HG03066 (cell line): ENCODE results near the gene DZIP3.
"Not testable (repeated sequence)": the region's sequence is repeated elsewhere in the genome, so short reads cannot be mapped to it uniquely, and the experiment has no call there.

ENCODE experiments used
- ATAC-seq: cut with Tn5 transposase; IDR thresholded peaks from one replicate; pipeline ENCODE4 v1.9.1; 2021; ENCODE audit warnings: low read depth; ENCODE audit not compliant: unreplicated experiment

DZIP3 gene

DNA sequence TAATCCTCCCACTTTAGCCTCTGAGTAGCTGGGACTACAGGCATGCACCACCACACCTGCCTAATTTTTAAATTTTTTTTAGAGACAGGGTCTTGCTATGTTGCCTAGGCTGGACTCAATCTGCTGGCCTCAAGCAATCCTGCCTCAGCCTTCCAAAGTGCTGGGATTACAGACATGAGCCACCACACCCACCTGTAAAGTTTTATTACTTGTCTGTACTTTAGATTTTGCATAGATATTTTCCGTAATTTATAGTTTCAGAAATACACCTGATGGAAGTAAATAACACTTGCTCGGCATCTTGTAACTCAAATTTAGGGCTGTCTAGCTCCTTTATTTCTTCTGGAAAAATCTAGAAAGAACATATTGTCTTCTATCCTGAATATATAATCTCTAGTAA is 5.8 kb downstream of the DZIP3 start:
- no peak for ATAC-seq

DNA sequence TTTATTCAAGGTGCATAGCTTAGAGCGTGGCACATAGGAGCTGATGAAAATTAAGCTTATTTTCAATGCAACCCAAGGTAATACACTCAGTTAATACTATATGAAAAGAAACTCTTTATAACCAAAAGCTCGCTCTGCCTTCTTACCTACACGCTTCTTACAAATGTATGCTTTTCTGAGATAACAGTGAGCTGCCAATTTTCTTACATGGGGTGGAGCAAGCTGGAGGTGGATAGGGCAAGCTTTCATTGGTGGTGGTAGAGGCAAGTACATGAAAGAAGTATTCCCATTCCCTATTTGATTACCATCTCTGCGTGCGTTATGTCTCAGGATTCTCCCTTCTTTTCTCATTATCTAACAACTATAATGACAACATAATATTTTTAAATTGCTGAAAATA is 8.9 kb downstream of the DZIP3 start:
- no peak for ATAC-seq

DNA sequence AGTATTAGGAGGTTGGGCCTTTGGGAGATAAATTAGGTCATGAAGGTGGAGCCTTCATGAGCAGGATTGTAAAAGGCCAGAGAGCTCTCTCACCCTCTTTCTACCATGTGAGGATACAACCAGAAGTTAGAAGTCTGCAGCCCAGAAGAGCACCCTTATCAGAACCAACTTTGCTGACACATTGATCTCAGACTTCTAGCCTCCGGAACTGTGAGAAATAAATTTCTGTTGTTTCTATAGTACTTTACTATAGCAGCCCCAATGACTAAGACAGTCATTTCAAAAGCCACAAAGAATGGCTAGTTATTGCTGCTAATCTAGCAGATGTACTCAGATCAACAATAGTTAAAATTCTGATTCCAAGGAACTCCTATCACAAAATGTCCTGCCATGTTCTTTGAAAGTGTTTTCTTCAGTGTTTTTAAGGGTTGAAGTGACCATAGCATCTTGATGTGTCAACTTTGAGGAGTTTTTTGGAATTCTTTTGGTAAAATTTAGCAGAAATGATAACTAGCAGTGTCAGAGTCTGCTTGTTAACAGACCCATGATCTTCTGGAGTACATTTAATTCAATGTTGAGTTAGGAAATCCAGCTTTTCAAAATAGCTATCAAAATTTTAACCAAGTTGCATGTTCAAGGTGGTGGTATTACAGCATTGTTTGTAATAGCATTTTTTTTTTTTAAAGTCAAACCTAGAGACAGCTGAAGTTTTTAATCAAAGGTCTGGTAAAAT is 10.3 kb downstream of the DZIP3 start:
- no peak for ATAC-seq

DNA sequence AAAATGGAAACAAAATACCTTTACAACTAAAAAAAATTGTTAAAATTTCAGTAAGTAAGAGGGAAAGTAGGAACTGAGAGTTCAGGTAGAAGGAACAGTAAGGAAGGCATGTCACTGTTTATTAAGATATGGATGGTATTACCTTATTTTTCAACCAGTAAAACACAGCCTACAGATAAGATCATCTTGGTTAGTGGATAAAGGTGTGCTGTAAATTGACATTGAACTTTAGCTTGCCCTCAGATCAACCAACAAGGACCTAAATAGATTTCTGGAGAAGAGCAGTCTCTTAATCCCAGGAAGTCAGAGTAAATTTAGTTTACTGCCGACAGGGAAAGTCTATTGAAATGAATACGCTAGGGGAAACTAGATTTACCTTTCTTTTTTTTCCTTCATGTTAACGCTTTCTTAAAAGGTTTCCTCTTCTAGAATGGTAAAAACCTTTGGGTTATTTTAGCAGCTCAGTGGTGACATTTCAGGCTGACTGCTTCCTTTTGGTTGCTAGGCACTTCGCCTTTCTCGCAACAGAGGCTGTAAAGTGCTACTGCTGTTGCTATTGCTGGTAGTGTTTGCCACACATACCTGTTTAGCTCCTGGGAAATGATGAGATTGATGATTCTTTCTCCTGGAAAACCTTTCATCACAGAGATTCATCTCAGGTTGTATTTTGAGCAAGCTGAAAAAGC is 12.9 kb downstream of the DZIP3 start:
- ATAC-seq = peak; percentile 71

DNA sequence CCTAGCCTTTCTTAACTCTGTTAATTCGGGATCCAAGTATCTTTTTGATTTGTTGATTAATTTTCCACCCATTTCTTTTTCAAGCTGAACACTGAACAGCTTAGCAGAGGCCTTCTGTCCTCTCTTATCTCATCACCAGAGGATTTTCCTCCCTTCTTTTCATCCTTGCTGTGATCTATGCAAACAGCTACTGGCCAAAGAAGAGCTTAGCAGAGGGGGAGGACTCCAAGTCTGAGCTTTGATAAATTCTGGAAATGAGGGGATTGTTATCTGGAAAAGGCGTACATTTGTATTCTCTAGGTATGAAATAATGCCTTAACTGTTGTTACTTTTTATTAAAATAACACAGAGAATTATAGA is 13.4 kb downstream of the DZIP3 start:
- ATAC-seq = no peak

DNA sequence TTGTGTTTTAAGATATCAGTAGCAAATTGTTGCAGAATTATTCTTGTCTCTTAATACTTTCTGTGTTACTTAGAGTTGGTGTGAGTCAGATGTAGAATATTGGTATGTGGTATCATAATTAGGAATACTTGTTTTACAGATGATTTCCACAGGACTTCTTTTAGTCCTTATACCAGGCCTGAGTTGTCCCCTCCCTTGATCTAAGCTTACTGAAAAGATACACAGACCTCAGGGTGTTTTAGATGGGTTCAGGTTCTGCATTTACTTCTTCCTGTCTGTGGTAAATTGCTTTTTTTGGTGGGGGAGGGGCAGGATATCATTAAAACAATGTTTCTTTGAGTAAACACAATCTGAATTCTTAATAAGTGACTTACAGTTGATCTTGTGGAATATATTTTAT is 14.2 kb downstream of the DZIP3 start:
- no peak for ATAC-seq

DNA sequence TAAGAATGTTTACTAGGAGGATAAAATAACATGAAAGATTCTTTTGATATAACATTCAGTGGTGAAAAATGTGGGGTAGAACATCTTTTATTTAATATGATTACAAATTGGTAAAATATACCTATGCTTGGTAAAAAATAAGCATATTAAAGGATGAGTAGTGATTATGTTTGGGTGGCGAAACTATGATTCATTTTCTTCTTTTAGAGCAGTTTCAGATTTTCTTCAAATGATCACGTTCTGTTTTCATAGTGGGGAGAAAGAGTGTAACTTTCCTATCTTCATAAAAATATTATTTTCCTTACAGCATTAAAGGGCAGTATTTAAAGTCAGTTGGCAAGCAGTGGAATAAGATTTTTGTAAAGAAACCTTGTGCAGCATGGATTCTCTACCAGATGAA is 15.5 kb downstream of the DZIP3 start:
- no peak for ATAC-seq

DNA sequence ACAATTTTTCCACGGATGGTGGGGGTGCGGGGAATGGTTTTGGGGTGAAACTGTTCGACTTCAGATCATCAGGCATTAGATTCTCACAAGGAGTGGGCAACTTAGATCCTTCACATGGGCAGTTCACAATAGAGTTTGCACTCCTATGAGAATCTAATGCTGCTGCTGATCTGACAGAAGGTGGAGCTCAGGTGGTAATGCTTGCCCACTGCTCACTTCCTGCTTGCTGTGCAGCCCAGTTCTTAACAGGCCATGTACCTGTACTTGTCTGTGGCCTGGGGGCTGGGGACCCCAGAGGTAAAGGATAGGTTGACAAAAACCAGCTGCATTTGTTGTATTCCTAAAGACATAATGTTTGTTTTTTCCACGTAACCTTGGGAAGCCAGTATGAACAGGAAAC is 16.0 kb downstream of the DZIP3 start:
- ATAC-seq = no peak

DNA sequence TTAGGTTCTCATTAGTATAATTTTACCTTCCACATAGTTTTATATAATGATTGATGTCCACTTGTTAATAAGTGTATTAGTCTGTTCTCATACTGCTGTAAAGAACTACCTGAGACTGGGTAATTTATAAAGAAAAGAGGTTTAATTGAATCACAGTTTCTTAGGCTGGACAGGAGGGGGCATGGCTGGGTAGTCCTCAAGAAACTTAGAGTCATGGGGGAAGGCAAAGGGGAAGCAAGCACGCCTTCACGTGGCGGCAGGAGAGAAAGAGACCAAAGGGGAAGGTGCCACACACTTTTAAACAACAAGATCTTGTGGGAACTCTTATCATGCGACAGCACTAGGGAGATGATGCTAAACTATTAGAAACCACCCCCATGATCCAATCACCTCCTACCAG is 19.2 kb downstream of the DZIP3 start:
- no peak for ATAC-seq

DNA sequence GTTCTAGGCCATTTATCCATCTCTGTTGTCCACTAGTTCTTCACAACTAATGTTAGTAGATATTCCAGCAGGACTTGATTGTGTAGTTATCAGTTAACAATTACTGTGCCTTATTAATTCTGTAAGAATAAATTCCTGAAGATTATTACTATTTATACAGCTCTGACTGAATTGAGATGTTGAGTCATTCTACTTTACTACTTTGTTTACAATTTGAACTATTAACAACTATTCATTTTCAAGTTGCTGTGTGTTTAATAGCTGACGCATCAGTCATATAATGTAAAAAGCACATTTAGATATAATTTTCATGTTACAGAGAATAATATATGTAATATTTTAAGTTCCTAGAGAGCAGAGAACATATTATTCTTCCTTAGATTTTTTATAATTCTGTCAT is 21.1 kb downstream of the DZIP3 start:
- no peak for ATAC-seq

DNA sequence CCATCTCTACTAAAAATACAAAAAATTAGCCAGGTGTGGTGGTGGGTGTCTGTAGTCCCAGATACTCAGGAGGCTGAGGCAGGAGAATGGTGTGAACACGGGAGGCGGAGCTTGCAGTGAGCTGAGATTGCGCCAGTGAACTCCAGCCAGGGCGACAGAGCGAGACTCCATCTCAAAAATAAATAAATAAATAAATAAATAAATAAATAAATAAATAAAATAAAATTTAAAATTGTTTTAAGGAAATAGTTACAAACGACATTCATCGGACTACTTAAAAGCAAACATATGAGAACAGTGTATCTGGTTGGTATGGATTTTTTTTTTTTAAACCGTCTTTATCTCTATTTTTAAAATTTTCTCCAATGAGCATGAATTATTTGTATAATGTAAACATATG is 26.6 kb downstream of the DZIP3 start:
- not testable (repeated sequence) for ATAC-seq

DNA sequence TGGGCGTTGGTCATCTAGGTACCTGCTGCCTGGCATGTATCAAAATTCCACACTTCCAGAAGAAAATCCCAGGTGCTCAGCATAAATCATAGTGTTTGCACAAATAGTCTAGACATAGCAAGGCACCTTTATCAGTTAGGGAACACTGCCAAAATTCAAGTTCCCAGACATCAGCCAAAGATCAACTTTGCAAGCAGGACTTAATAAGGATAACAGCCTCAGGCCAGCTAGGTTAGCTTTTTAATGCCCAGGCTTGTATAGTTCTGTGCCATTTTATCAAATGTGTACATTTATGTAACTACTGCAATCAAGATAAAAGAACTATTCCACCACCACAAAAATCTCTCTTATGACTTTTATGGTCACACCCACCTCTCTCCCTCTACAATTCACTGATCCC is 30.7 kb downstream of the DZIP3 start:
- no peak for ATAC-seq

DNA sequence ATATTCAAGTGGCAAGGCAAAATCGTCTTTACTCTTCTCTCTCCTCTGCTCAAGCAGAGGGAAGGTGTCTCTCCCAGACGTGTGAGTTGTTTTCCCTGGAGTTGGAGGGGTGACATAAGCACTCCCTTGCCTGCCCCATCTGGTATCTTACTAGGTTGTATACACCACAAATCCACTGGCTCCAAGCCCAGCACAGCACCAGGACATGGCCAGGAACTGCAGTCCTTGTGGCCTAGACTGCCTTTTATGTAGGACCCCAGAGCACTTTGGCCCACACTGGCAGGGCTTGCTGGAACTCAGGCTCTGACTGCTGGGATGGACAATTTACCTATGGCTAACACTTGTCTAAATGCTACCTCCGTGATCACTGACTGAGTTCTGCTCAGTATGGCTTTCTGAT is 34.0 kb downstream of the DZIP3 start:
- ATAC-seq = no peak

DNA sequence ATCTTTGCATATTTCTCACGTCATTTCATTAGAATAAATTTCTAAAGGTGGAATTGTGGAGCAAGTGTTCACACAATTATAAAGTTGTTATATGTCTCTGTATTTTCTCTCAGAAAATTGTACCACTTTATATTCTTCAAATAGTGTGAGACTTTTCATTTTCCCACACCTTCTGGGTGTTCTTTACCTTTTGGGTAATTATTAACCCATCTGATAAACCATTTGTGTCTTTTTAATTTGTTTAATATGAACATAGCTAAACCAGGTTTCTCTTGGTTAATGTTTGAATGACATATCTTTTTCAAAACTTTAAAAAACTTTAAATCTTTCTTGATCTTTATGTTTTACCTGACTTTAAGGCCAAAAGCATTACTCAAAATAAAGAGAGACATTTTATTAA is 40.5 kb downstream of the DZIP3 start:
- no peak for ATAC-seq

DNA sequence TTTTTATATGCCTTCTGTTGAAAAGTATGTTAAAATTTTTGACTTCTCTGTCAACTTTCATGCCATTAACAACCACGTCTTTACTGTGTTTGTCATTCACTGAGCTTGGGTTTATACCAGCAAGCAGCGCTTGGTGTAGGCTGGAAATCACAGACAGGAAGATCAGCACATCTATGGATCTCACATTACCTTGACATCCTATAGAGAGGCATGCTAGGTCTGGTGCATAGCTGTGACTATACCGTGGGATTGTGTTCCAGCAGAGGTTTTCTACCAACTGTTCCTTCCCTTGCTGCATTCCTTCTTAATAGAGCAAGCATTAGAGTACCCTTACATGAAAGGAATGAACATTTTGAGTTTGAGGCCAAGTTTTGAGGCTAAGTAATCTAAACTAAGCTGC is 53.0 kb downstream of the DZIP3 start:
- no peak for ATAC-seq

DNA sequence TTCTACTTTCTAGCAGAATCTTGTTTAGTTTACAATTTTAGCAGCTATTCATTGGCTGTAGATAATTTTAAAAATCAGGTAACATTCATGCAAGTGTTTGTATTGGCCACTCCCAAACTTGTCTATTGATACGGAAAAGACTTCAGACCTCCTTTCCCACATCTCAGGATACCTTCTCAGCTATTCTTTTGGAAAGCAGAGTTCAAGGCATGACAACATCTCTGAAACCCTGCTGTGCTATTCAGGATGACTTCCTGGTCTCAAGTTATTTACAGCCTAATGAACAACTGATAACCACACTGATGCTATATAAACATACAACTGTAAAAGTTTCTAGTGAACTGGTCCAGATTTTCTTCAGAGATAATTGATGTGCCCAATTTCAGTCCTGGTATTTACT is 55.8 kb downstream of the DZIP3 start:
- ATAC-seq = no peak

DNA sequence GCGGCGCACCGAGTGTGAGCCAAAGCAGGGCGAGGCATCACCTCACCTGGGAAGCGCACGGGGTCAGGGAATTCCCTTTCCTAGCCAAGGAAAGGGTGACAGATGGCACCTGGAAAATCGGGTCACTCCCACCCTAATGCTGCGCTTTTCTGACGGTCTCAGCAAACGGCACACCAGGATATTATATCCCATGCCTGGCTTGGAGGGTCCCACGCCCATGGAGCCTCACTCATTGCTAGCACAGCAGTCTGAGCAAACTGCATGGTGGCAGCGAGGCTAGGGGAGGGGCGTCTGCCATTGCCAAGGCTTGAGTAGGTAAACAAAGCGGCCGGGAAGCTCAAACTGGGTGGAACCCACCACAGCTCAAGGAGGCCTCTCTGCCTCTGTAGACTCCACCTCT is 66.1 kb downstream of the DZIP3 start:
- ATAC-seq = not testable (repeated sequence)

DNA sequence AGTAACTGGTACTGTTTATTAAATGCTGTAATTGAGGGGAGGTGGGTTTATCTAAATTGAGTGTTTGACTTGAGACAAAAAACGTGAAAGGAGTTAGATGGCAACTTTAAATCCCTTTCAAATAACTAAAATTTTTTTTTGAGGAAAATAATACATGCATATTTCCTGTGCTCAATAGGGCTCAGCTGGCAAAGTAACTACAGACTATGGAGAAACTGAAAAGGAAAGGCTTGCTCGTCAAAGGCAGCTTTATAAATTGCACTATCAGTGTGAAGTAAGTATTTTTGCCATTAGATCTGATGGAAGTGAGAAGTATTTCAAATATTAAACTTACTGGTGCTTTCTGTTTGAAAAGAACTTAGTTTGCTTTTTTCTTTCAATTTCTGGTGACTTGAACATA is 72.2 kb downstream of the DZIP3 start:
- ATAC-seq = no peak

DNA sequence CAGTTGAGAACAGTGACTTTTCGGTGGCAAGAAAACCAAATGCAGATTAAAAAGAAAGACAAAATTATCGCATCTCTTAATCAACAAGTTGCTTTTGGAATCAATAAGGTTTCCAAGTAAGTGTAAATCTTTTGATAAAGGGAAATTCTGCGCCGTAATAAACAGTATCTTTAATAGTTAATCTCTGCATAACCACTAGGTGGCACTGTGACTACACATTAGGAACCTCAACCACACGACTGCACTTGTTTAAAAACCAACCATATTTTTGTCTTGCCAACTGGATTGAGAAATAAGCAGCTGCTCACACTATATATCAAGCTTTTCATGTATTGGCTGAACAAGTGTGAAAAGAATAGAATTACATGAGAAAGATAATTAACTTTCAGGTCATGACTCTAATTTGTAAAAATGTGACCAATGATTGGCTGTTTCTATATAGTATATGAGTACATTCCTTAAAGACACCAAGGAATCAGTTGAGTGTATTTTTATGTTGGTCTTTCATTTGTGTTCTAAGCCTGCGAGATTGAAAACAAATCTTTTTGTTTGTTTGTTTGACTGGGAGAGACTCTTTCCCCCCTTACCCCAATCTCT is 72.7 kb downstream of the DZIP3 start:
- ATAC-seq = peak; percentile 86

DNA sequence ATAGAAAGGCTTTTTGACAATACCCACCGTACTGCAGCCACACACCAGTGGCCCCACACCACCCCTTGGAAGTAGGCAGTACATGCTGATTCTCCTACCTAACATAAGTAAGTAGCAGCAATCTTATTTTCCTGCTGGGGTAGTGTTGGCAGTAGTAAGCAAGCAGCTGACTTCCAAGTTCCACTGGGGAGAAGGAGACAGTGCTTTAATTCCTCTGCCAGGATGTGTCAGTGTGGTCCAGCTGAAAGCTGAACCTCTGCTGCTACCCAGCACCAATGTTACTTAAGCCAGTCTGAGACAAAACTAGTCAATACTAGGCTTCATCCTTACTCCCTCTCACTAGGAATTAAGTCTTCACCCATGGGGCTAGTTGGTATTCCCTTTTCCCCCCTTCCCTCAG is 74.7 kb downstream of the DZIP3 start:
- ATAC-seq = no peak

DNA sequence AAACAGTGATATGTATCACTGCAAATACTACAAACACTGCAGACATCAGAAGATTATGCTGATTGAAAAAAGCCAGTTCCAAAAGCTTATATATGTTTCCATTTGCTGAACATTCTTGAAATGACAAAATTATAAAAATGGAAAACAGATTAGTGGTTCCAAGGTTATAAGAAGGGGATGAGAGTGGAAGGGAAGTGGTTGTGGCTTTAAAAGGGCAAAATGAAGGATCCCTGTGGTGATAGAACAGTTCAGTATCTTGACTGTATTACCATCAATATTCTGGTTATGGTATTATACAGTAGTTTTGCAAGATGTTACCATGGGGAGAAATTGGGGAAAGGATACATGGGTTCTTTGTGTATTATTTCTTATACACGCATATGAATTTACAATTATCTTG is 77.8 kb downstream of the DZIP3 start:
- ATAC-seq = no peak

DNA sequence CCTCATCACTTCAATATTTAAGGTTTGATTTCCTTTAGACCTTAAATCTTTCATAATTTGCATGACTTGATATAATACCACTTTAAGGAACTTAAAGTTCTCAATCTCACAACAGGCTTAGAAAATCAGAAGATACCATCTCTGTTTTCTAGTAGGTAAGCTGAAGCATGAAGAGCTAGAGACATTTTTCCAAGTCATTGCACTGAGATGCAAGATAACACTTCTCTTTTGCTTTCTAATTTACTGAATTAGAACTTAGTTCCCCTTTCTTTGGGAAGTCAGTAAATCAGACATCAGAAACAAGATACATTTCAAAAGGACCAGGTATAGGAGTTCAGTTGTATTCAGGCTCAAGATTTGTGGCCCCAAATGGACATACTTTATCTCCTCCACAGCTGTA is 79.7 kb downstream of the DZIP3 start:
- ATAC-seq = no peak
